HG02798 (cell line): ENCODE results near the gene PSAPL1.

Experiments used
- ATAC-seq: cut with Tn5 transposase; IDR thresholded peaks from one replicate; pipeline ENCODE4 v1.9.1; 2021; ENCODE audit warnings: mild to moderate bottlenecking; ENCODE audit not compliant: unreplicated experiment, poor library complexity

PSAPL1 gene

GRCh38 chr4:7432531-7433375 lies 2.0 kb downstream of the PSAPL1 start:
- no peak for ATAC-seq

- no peak for ATAC-seq
Observed at GRCh38 chr4:7431696-7432530, 2.8 kb downstream of the PSAPL1 start.

- ATAC-seq: no peak
Observed at GRCh38 chr4:7430965-7431695, 3.6 kb downstream of the PSAPL1 start.

GRCh38 chr4:7430368-7430964 lies 4.3 kb downstream of the PSAPL1 start:
- no peak for ATAC-seq

GRCh38 chr4:7429601-7430078 lies 5.1 kb downstream of the PSAPL1 start:
- no peak for ATAC-seq

GRCh38 chr4:7429069-7429416 lies 5.7 kb downstream of the PSAPL1 start:
- ATAC-seq: no peak

- ATAC-seq: no peak
Observed at GRCh38 chr4:7428261-7429068, 6.3 kb downstream of the PSAPL1 start.

GRCh38 chr4:7427831-7428260 lies 6.9 kb downstream of the PSAPL1 start:
- no peak for ATAC-seq

- ATAC-seq: no peak
Observed at GRCh38 chr4:7427361-7427760, 7.4 kb downstream of the PSAPL1 start.

GRCh38 chr4:7426525-7427171 lies 8.1 kb downstream of the PSAPL1 start:
- ATAC-seq: no peak

GRCh38 chr4:7425591-7426468 lies 8.9 kb downstream of the PSAPL1 start:
- no peak for ATAC-seq

GRCh38 chr4:7425124-7425523 lies 9.6 kb downstream of the PSAPL1 start:
- no peak for ATAC-seq

- ATAC-seq: no peak
Observed at GRCh38 chr4:7424553-7425111, 10.1 kb downstream of the PSAPL1 start.

GRCh38 chr4:7423801-7424552 lies 10.8 kb downstream of the PSAPL1 start:
- no peak for ATAC-seq

- no peak for ATAC-seq
Observed at GRCh38 chr4:7423391-7423790, 11.3 kb downstream of the PSAPL1 start.

GRCh38 chr4:7422898-7423180 lies 11.9 kb downstream of the PSAPL1 start:
- ATAC-seq: no peak

GRCh38 chr4:7422151-7422897 lies 12.4 kb downstream of the PSAPL1 start:
- no peak for ATAC-seq
